Inferior parietal cortex (tissue), 1 donor: ENCODE results near the gene CAPN11.

Experiments used
- DNase-seq: peaks from one replicate; pipeline ENCODE4 v3.0.0-alpha.2; 2016; ENCODE audit errors: extremely low spot score

The CAPN11 gene

DNA sequence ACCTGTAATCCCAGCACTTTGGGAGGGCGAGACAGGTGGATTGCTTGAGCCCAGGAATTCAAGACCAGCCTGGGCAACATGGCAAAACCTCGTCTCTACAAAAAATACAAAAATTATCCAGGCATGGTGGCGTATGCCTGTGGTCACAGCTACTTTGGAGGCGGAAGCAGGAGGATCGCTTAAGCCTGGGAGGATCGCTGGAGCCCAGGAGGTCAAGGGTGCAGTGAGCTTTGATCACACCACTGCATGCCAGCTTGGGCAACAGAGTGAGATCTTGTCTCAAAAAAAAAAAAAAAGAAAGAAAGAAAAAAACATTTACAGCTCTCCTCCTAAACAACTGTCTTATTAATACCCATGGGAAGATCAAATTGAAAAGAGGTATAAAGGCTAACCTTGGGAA is 49.3 kb downstream of the CAPN11 start:
- no peak for DNase-seq

DNA sequence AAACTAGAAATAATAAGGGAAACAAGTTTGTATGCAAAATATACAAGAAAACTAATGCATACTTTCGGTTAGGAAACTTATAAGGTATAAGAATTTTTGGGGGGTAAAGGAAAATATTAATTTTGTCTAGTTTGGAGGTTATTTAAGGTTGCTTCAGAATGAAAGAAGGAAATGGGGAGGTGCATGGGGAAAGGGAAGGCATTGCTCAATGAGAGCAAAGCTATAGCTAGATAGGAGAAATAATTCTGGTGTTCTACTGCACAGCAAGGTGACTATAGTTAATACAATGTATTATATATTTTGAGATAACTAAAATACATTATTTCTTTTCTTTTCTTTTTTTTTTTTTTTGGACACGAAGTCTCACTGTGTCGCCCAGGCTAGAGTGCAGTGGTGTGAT is 52.7 kb downstream of the CAPN11 start:
- no peak for DNase-seq

DNA sequence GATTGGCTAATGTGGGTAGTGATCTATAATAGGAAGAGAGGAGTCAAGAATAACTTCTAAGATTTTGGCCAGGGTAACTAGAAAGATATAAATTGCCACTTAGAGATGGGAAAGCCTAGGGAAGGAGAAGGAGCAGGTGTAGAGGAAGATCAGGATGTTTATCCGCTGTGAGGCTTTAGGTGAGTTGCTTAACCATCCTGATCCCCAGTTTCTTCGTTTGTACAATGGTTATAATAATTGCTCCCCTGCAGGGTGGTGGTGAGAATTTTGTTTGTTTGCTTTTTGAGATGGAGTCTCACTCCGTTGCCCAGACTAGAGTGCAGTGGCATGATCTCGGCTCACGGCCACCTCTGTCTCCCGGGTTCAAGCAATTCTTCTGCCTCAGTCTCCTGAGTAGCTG is 55.7 kb downstream of the CAPN11 start:
- no peak for DNase-seq

DNA sequence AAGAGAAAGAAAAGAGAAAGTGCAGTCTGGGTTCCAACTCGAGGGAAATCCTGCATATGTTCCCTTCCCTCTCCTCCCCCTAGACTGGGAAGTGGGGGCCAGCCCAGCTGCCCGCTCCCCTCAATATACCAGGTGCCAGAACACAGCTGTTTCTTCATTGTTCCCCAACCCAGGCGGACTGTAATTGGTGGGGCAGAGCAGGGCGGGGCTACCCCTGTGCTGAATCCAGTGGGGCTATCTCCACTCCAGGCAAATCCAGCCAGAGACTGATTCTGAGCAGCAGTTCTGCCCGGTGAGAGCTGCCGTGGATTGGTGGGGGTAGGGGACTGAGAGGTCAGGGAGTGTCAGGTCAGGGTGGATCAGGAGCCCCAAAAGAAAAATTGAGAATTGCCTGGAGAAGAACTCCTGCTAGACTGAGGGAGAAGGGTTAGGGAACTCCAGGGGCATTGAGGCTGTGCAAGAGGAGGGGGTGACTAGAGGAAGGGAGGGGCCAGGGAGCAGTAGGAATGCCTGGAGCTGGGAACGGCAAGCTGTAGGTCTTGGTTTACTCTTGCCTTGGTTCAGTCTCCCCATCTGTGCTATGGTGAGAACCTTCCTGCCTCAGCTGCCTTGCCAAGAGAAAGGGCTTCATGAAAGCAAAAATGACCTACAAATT is 58.2 kb downstream of the CAPN11 start, which contains the start of gene MYMX:
Gene MYMX, plus strand, starts transcription at position 250 of the 655 bp plus-strand sequence. CDS start 546 bp downstream, outside the sequence.
- no peak for DNase-seq

DNA sequence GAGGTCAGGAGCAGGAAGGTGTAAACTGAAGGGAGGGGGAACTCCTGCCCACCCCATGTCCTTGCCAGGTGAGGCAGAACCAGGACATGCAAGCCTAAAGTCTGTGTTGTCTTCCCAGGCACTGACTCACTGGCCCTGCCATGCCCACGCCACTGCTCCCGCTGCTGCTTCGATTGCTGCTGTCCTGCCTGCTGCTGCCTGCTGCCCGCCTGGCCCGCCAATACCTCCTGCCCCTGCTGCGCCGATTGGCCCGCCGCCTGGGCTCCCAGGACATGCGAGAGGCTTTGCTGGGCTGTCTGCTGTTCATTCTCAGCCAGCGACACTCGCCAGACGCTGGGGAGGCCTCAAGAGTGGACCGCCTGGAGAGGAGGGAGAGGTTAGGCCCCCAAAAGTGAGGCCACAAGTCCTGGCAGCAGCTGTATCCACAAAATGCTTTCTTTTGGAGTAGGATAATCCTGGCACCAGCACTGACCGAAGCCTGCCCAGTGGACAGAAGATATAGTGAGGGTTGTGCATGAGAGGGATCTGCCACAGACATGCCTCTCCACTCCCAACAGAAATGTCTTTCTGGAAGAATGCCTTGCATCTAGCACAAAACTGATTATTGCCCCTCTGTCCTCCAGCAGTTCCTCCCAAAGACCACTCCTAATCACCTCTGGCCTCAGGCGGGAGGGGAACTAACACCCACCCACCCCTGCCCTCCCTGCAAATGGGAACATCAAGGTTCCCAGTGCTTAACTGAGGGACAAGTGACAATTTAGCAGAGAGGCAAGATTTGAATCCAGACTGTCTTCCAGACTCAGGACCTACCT is 58.9 kb downstream of the CAPN11 start:
- no peak for DNase-seq

DNA sequence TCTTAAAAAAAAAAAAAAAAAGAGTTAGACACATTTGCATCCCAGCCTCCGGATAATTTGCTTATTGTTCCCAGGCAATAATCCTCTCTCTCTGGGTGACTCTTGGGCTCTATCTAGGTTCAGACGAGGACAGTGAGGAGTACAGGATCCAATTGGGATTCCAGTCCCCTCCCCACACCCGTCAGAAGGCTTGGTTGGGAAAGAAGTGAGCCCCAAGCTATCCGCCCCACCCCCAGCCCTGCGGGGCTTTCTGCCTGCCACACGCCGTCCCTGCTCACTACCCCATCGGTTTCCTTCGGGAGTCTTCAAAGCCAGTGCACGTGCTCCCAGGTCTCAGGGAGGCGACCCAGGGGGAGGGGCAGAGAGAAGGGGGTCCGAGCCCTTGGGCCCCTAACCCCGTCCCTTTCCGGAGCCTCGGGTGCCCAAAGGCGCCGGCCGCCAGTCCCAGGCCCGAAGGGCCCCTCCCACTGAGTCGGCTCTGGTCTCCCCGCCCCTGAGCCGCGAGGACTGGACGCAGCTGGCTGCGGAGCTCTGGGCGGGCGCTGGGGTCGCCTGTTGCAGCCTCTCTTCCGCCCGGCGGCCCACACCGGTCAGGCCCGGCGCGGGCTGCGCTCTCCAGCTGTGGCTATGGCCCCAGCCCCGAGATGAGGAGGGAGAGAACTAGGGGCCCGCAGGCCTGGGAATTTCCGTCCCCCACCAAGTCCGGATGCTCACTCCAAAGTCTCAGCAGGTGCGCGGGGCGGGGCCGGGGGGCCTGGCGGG is 60.6 kb downstream of the CAPN11 start:
- peak; percentile 40 for DNase-seq

DNA sequence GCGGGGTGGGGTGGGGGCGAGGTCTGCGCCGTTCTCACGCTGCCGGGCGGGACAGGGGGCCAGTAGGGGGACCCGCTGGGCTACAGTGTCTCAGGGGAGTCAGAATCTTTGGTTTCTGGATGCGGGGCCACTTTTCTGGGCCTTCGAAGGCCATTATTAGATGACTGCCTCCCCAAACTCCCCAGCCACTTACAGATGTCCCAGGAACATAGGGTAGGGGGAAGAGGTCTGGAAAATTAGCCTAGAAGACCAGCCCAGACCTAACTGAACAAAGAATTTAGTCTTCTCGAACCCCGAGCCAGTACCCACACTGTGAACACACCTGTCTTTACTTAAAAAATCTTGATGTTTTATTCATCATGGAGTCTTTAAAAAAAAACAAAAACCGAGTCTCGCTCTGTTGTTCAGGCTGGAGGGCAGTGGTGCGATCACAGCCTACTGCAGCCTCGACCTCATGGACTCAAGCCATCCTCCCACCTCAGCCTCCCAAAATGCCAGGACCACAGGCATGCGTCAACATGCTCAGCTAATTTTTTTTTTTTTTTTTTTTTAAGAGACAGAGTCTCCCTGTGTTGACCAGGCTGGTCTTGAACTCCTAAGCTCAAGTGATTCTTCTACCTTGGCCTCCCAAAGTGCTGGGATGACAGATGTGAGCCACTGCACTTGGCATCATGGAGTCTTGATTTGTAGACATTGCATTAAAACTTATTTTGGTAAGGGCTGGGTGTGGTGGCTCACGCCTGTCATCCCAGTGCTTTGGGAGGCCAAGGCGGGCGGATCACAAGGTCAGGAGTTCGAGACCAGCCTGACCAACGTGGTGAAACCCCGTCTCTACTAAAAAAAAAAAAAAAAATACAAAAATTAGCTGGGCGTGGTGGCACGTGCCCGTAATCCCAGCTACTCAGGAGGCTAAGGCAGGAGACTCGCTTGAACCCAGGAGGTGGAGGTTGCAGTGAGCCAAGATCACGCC is 61.5 kb downstream of the CAPN11 start:
- DNase-seq, result no peak

DNA sequence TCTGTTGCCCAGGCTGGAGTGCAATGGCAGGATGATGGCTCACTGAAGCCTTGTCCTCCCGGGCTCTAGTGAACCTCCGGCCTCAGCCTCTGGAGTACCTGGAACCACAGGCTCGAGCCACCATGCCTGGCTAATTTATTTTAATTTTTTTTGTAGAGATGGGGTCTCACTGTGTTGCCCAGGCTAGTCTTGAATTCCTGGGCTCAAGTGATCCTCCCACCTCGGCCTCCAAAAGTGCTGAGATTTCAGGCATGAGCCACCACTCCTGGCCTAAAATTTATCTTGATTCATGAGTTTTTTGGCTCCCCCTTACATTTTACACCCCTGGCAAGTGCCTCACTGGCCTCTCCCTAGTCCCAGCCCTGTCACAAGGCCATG is 62.3 kb downstream of the CAPN11 start:
- no peak for DNase-seq

DNA sequence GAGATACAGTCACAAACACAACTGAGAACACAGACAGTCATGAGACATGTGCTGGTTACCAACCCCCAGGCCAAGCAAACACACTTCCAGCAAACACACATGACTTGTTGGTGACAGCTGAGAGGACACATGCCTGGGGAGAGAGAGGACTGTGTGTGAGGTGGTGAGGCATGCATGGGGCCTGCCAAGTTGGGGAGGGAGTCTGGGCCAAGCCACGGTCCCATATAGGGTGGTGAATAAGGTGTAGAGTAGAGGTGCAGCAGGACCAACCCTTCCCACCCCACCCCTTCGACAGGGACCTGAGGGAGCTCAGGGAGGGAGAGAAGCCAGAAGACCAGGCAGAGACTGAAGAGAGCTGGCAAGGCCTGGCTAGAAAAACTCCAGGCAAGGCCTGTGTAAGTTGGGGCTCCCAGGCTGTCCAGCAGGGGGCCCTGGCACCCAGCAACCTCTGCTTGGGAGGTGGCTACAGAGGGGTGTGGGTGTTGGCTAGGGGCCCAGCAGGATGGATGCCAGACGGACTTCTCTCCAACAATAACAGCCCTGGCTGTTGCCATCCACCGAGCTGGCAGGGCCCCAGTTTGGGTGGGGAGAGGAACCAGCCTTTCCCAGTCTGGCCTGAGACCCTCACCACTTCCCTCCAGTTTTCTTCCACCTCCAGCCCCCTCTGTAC is 62.8 kb downstream of the CAPN11 start:
- peak; percentile 63 for DNase-seq

DNA sequence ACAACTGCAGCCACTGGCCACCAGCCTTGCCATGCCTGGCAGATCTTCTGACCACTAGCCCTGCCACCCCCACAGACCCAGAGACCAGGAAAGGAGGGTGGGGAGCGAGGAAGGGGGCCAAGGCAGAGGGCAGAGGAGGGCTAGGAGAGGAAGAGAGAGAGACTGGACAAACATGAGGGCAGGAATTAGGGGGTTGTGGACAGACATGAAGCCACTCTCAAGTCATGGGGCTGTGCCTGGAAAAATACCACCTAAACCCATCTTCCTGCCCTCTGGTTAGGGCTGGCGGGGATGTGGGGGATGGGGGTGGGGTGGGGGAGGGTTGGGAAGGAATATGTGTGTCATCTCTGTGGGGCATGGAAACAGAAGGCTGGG is 63.3 kb downstream of the CAPN11 start:
- no peak for DNase-seq

DNA sequence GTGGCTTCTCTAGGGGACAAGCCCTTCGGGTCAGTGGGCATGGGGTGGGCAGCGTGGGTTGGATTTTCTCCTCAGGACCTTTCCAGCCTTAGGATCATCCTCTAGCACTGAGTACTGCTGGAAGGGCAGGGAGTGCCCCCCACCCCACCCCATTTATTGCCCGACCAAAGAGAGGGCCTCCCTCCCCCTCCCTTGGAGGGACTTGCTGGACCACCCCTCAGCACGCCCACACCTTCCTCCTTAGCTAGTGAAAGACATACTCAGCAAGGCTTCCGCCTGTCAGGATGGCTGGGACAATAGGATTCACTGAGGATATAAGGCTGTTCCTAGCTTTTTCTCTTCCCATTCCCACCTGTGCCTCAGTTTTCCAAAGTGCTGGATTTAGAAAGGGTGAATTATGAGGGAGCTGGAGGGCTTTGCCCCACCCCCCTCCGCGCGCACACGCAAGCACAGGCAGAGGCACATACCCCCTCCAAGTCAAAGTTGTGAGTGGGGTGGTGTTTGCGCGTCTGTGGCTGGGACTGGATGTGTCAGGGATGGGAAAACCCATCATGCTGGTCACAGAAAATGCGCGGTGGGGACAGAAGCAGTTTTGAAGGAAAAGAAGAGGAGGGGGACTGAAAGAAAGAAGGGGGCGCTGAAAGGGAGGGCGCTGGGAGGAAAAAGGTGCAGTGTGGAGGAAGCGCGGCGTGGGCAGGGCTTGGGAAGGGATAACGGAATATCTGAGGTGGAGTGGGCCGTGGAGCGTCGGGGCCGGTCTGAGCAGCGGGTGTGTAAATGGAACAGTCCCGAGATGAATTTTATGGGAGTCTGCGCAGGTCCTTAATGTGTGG is 64.1 kb downstream of the CAPN11 start:
- peak; percentile 22 for DNase-seq

DNA sequence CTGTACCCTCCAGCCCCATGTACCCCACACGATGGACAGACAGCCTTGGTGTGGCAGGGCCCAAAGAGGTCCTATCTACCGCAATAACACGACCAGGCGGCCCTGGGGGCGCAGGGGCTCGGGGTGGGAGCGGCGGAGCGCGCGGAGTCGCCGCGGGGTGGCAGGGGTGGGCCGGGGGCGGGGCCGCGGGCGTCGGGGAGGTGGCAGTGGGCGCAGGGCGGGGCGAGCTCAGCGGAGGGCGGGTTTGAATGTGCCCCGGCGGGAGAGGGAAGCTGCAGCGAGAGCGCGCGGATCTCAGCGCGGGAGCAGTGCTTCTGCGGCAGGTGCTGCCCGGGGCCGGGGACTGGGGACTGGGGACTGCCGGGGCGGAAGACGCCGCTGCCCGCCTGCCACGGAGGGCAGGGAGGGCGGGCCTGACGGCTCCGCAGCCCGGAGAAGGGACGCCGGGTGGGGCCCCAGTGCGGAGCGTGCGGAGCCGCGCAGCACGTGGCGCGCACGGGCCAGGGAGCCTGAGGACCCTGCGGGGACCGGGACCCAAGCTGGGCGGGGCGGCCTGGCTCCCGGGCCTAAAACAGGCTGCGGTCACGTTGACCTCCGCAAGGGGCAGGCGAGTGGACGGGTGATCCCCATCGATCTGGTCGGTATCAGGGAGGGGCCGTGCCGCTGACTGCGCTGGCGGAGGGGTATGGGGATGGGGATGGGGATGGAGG is 64.9 kb downstream of the CAPN11 start, which contains the start of gene SLC29A1:
Gene SLC29A1, plus strand, starts transcription at position 277 of the 710 bp plus-strand sequence. CDS start 3,719 bp downstream, outside the sequence.
- DNase-seq, result peak; percentile 38

DNA sequence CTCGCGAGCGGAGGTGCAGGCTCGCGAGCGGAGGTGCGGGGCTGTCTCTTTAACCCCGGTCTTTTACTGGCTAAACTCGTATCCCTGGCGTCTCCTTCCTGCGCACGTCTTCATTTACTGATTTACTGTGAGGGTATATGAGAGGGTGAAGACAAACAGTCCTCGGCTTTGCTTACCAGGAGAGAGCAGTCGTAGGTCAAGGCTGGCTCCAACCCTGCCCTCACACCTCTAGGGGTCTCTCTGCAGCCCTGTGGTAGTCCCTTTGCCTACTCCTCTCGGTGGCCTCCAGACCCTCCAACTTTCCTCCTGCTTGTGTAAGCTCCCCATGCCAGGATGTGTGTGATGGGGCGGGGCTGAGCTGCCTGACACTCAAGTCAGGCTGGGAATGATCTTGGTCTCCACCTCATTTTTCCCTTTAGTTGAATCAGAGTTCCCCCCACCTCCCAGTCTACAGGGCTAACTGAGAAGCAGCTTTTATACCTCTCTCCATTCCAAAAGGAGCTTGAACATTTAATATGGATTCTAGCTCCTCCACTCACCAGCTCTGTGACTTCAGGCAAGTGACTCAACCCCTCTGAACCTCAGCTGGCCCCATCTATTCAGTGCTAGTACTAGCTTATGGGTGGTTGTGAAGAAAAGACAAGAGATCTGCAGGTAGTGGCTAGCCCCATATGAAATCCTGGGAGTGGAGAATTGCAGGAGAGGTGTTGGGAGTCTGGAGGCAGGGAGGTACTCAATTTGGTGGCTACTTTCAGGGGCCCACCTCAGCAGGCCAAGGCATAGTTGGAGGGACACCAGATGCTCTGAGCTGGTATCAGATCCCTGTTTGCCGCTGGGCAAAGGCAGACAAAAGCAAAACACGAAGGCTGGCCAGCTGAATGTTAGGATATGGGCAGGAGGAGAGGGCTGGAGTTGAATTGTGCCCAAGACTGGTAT is 65.7 kb downstream of the CAPN11 start:
- no peak for DNase-seq

DNA sequence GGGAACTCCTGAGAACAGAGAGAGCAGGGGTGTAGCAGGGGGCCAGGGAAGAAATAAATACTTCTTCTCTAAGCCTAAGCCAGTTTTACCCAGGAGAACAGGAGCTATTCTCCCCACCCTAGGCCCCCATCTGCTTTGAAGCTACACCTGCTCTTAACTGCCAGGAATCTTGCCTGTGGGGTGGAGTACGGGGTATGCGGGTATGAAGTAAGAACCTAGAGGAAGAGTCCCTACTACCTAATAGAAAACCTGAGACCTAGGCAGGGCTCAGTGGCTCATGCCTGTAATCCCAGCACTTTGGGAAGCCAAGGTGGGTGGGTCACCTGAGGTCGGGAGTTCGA is 66.3 kb downstream of the CAPN11 start:
- DNase-seq, result no peak

DNA sequence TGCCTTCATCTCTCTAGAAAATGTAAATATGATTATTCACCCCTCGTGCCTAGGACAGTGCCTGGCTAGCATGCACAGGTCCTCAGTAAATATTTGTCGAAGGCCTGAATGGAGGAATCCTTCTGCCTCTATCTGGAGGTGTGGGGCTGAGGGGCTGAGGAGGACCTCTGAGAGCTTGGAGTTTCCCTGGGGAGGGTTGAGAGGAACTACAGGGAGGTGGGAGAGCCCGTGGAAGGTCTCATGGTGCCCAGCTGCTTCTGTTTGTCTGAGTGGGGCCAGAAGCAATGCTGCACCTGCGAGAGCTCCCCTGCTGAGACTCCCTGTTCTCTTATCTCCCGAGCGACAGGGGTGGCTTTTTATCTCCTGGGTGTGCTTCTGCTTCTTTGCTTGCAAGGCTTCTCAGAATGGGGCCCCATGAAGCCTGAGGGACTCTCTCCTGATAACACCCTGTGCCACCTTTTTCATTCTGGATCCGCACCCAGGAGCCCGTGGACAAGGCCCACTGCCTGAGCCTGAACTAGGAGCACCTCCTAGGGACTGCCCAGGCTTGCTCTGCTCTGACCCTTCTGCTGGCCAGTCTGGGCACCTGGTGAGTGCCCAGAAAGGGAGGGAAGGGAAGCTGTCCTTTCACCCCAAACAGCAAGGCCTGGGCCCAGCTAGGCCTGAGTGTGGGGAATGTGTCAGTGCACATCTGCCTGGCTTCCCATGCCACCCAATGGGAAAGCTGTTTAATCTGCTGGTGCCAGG is 67.1 kb downstream of the CAPN11 start:
- DNase-seq, result no peak

DNA sequence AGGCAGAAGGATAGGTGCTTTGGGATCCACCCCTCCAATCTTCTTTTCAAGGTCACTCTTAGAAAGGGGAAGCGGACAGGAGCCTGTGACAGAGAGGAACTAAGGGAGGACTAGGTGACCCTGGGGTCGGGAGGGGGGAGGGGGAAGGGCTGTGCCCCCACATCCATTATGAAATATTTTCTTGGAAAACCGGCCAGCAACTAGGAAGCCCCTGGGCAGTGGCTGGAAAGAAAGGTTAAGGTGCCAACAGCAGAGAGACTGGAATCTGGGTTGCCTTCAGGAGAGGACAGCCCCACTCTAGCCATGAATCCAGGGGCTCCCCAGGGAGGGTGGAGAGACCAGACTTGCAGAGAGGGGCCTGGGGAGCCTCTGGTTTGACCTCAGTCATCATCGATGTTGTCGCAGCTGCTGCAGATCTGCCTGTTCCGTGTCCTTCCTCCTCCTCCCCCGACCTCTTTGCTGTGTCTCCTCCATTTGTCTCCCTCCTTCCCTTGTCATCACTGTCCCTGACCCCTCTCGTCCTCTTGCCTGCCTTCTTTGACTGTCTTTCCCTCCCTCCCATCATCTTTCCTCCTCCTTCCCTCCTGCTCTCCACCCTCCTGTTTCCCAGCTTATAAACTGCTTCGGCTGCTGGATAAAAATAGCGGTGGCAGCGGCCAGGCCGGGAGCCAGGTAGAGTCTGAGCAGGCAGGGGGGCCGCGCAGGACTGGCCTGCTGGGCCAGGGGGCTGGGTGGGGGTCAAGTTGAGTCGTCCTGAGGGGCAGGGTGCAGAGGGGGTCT is 67.9 kb downstream of the CAPN11 start:
- no peak for DNase-seq
